GM06990 (cell line): ENCODE data around the gene GNAT3.

Experiments
- DNase-seq: peaks from one replicate; pipeline ENCODE4 v3.0.0-alpha.2; 2011; ENCODE audit not compliant: insufficient read length; ENCODE audit errors: extremely low read depth
- H3K27me3 ChIP-seq: replicated peaks from 2 replicates; pipeline ENCODE4 v1.6.0; 2011; ENCODE audit warnings: low read length; ENCODE audit not compliant: control insufficient read depth, insufficient read depth
- H3K36me3 ChIP-seq: 2 replicates; pipeline ENCODE4 v1.5.1; 2011; ENCODE audit warnings: low read length; ENCODE audit not compliant: control insufficient read depth, insufficient read depth
- H3K4me3 ChIP-seq: replicated peaks from 2 replicates; pipeline ENCODE4 v1.5.1; 2011; ENCODE audit warnings: low read depth, mild to moderate bottlenecking, control low read depth, low read length
- CTCF ChIP-seq: IDR thresholded peaks from 2 replicates; pipeline ENCODE4 v1.5.1; 2011; ENCODE audit warnings: low read length, control low read depth, mild to moderate bottlenecking, inconsistent platforms; ENCODE audit not compliant: insufficient read depth, poor library complexity, severe bottlenecking

The GNAT3 gene

DNA sequence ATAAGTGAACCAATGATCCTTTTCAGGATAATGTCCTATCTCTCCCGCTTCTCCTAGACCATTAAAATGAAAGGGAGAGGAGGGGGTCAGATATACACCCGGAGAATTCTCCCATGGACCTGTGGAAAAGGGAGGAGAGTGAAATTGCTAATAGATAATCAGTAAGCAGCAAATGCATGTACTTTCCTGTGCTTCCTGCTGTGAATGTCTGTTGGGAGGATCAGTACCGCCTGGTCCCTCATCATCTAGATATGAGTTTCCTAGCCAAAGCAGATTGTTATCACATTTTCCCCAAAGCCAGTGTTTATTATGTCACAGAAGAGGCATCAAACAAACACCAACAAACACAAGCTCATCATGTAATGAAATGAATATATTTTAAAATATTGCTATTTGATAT is 96.8 kb downstream of the GNAT3 start:
- no peak for TF ChIP-seq CTCF

DNA sequence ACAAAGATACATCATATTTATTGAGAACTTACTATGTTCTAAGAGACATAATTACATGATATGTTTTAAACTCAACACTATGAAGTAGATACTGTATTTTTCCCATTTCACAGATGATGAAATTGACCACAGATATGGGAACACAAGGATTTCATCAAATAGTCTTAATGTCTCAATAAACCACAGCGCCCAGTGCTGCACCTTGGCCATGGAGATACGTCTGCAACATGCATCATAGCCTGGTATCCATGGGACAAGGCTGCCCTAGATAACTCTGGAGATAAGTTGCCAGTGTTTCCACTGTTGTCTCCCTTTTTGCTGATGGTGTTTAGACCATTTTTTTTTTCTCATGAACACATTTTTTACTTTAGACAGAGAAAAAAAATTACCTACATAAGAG is 97.5 kb downstream of the GNAT3 start:
- no peaks in the 10 kb centered on the region for H3K27me3 ChIP-seq
- no peak for DNase-seq
- no peak overlapping the region for H3K4me3 ChIP-seq
- no peaks in the 10 kb centered on the region for H3K36me3 ChIP-seq
- no peak for TF ChIP-seq CTCF

More for the DNA sequence above, 96.8 kb downstream of the GNAT3 start:
- no peaks in the 10 kb centered on the region for H3K27me3 ChIP-seq
- H3K36me3 ChIP-seq, result no peaks in the 10 kb centered on the region
- no peak overlapping the region for H3K4me3 ChIP-seq
- no peak for DNase-seq

DNA sequence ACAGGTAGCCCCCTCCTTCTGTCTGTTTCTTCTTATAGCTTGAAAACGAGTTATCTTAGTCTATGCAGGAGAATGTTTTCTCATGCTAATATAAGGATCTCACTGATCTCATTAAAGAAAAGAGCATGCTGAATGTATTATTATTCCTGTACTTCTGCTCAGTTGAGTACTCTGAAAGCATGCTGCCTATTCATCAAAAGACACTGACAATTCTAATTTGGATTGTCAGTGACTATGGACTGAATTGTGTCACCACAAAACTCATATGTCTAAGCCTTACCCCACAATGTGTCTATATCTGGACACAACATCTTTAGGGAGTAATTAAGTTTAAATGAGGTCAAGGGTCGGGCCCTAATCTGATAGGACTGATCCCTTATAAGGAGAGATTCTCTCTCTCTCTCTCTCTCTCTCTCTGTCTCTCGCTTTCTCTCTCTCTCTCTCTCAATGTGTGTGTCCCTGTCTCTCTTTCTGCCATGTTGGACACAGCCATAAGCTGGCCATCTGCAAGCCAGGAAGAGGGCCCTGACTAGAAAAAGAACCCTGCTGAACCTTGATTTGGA is 98.4 kb downstream of the GNAT3 start:
- Histone ChIP-seq H3K4me3 (no peak overlapping the region), H3K27me3 (no peaks in the 10 kb centered on the region), H3K36me3 (no peaks in the 10 kb centered on the region)
- no peak for TF ChIP-seq CTCF
- DNase-seq, result no peak

DNA sequence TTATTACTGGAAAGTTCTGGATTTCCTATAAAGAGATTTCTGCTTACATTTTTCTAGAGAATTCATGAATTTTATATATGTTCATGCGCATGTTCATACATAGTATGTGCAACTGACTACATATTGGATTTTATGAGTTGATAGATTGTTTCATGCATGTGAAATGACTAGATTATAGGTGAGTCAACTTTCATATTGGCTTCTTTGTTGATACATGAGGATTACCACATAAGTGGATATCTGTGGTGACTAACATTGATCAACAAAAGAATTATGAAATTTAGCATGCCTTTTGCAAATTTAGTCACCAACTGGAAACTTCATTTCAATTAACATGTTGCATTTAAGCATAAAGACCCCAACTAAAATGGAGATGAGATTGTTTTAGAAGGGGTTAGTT is 99.0 kb downstream of the GNAT3 start:
- TF ChIP-seq CTCF, result no peak
- no peaks in the 10 kb centered on the region for H3K27me3 ChIP-seq

GRCh38 chr7:80411621-80412020 is 100.2 kb downstream of the GNAT3 start:
- TF ChIP-seq CTCF, result no peak
- H3K36me3 ChIP-seq, result no peaks in the 10 kb centered on the region
- DNase-seq, result no peak
- no peak overlapping the region for H3K4me3 ChIP-seq
- no peaks in the 10 kb centered on the region for H3K27me3 ChIP-seq

More for the DNA sequence above, 99.0 kb downstream of the GNAT3 start:
- no peak for DNase-seq
- no peak overlapping the region for H3K4me3 ChIP-seq
- no peaks in the 10 kb centered on the region for H3K36me3 ChIP-seq

GRCh38 chr7:80410081-80410480 is 101.8 kb downstream of the GNAT3 start:
- DNase-seq, result no peak

More at GRCh38 chr7:80410081-80410480, 101.8 kb downstream of the GNAT3 start:
- Histone ChIP-seq H3K36me3 (no peaks in the 10 kb centered on the region), H3K27me3 (no peaks in the 10 kb centered on the region), H3K4me3 (no peak overlapping the region)
- no peak for TF ChIP-seq CTCF
